B cell (primary cell): ENCODE data around the gene NOS3. TPM values are rescaled to one million over a fixed set of nuclear protein-coding genes. Genes with fewer than 3 reads are reported as not detected.

Experiments
- ATAC-seq: fragments of 200-7000 bp; cut with Tn5 transposase; one replicate; pipeline ENCODE4 v1.10.0; 2021; ENCODE audit warnings: low read depth, mild to moderate bottlenecking, moderate number of reproducible peaks, moderate library complexity
- CTCF ChIA-PET: fragments of 350-600 bp; sonication (Branson Sonifier 250); formaldehyde crosslinking; loops from one replicate; lab custom pipeline; 2021; ENCODE audit warnings: antibody characterized with exemption, inconsistent platforms; lab: Charles Lee
- POLR2A ChIA-PET: fragments of 350-600 bp; sonication (Branson Sonifier 250); formaldehyde crosslinking; loops from one replicate; lab custom pipeline; 2021; ENCODE audit warnings: antibody characterized with exemption; lab: Charles Lee
- DNase-seq: peaks from one replicate; pipeline ENCODE4 v3.0.0; 2013
- H2AFZ ChIP-seq: 2 replicates; pipeline ENCODE4 v1.6.1; 2012; ENCODE audit warnings: mild to moderate bottlenecking, low read depth, low read length; ENCODE audit not compliant: insufficient read depth, poor library complexity, severe bottlenecking
- H3K27ac ChIP-seq, 2 donors: 1 replicate in 1 of 2; 2 replicates in 1 of 2; pipeline ENCODE4 v1.5.1; 2012 to 2013; ENCODE audit warnings: low read length in 2 of 2, mild to moderate bottlenecking in 2 of 2, moderate library complexity in 1 of 2
- H3K27me3 ChIP-seq, 4 experiments: fragments of 200-600 bp in 1 of 4; sonication (generic) in 1 of 4; replicated peaks in 1 of 4; 1 replicate in 2 of 4; 2 replicates in 2 of 4; pipeline versions ENCODE4 v1.6.1 to v1.7.0; 2013 to 2016; ENCODE audit warnings: low read length in 3 of 4, mild to moderate bottlenecking in 2 of 4, mixed read lengths in 1 of 4, moderate library complexity in 1 of 4; ENCODE audit not compliant: insufficient read depth in 4 of 4, control insufficient read depth in 3 of 4; ENCODE audit errors: control extremely low read depth in 1 of 4
- H3K36me3 ChIP-seq, 2 experiments: replicated peaks in 1 of 2; 1 replicate in 1 of 2; 2 replicates in 1 of 2; pipeline versions ENCODE4 v1.6.1 to v1.7.1; 2013; ENCODE audit warnings: low read length in 1 of 2; ENCODE audit not compliant: insufficient read depth in 2 of 2, control insufficient read depth in 1 of 2; ENCODE audit errors: control extremely low read depth in 1 of 2, extremely low read depth in 1 of 2
- H3K4me1 ChIP-seq, 2 donors: fragments of 200-600 bp in 1 of 2; sonication (generic) in 1 of 2; 1 replicate in 1 of 2; 2 replicates in 1 of 2; pipeline versions ENCODE4 v1.5.1 to v1.6.1; 2013 to 2017; ENCODE audit warnings: low read length in 2 of 2; ENCODE audit not compliant: control insufficient read depth in 2 of 2, insufficient read depth in 2 of 2
- H3K4me2 ChIP-seq: replicated peaks from 2 replicates; pipeline ENCODE3; 2012; ENCODE audit warnings: mild to moderate bottlenecking, low read depth, low read length; ENCODE audit not compliant: poor library complexity, severe bottlenecking
- H3K4me3 ChIP-seq, 5 experiments: fragments of 200-600 bp in 1 of 5; sonication (generic) in 1 of 5; 1 replicate in 3 of 5; 2 replicates in 2 of 5; pipeline versions ENCODE4 v1.5.1 to v1.7.0; 2011 to 2016; ENCODE audit warnings: low read length in 4 of 5, mild to moderate bottlenecking in 4 of 5, low read depth in 2 of 5, control low read depth in 1 of 5, moderate library complexity in 1 of 5; ENCODE audit not compliant: insufficient read depth in 1 of 5; ENCODE audit errors: control extremely low read depth in 1 of 5, extremely low read depth in 1 of 5
- H3K79me2 ChIP-seq: fragments of 200-600 bp; sonication (generic); one replicate; pipeline ENCODE4 v1.6.0; 2016; ENCODE audit warnings: low read length; ENCODE audit not compliant: control insufficient read depth, insufficient read depth
- H3K9ac ChIP-seq: fragments of 200-600 bp; sonication (generic); 2 replicates; pipeline ENCODE4 v1.6.1; 2017; ENCODE audit warnings: mild to moderate bottlenecking, low read length, moderate library complexity
- H3K9me3 ChIP-seq, 3 donors: one replicate each; pipeline versions ENCODE4 v1.6.1 to v1.7.1; 2013; ENCODE audit warnings: low read length in 2 of 3; ENCODE audit not compliant: control insufficient read depth in 2 of 3, insufficient read depth in 1 of 3; ENCODE audit errors: control extremely low read depth in 1 of 3
- H4K20me1 ChIP-seq: 2 replicates; pipeline ENCODE4 v1.6.0; 2012; ENCODE audit warnings: mild to moderate bottlenecking, low read length; ENCODE audit not compliant: insufficient read depth, control insufficient read depth, poor library complexity, severe bottlenecking
- H3K27ac Mint-ChIP-seq: one replicate; pipeline ENCODE4 v1.8.0; 2021; ENCODE audit warnings: mixed read lengths
- H3K27me3 Mint-ChIP-seq: one replicate; pipeline ENCODE4 v1.8.0; 2021; ENCODE audit warnings: mixed read lengths
- H3K4me1 Mint-ChIP-seq: one replicate; pipeline ENCODE4 v1.8.0; 2021; ENCODE audit warnings: mixed read lengths
- H3K4me3 Mint-ChIP-seq: one replicate; pipeline ENCODE4 v1.8.0; 2021; ENCODE audit warnings: mixed read lengths
- H3K9me3 Mint-ChIP-seq: one replicate; pipeline ENCODE4 v1.8.0; 2022; ENCODE audit warnings: mixed read lengths; ENCODE audit not compliant: insufficient read depth
- CTCF ChIP-seq: fragments of 200-600 bp; IDR thresholded peaks from one replicate; pipeline ENCODE4 v1.8.0; 2022; ENCODE audit warnings: antibody characterized with exemption, mild to moderate bottlenecking
- EZH2 ChIP-seq: IDR thresholded peaks from 2 replicates; pipeline ENCODE4 v1.6.1; 2012; ENCODE audit warnings: borderline replicate concordance, low read depth, mild to moderate bottlenecking, moderate library complexity, low read length; ENCODE audit not compliant: insufficient read depth, poor library complexity, severe bottlenecking
- WGBS: methylation state at CpG from one replicate; pipeline ENCODE4 v1.1.5; 2013; ENCODE audit warnings: missing lambda C conversion rate; ENCODE audit not compliant: insufficient coverage; 5-methylcytosine and 5-hydroxymethylcytosine counted together
- intact Hi-C: fragments of 100-400 bp; cut with micrococcal nuclease; formaldehyde crosslinking; loops from one replicate; pipeline ENCODE4 v1.10.0; 2022
- polyA plus RNA-seq: library from polyadenylated mRNA; depleted of rRNA; stranded (reverse); fragments of >200 nt; gene quantifications from 2 replicates; pipeline ENCODE4 v1.2.3, GENCODE V29; 2012
- total RNA-seq, 2 donors: library from RNA; stranded (reverse); fragments of 120-200 nt in 1 of 2; gene quantifications; 1 replicate in 1 of 2; 2 replicates in 1 of 2; pipeline versions ENCODE4 v1.2.3 to v1.2.4, GENCODE V29; 2013 to 2022

Gene NOS3
- total and polyA plus RNA-seq, 2 donors (not counting 1 experiment from before 2014, with no cell fraction given), result 0.39 to 0.54 TPM

- peak overlapping the region in 3 of 5 experiments; percentile 60 to 74 (median 65) for H3K4me3 ChIP-seq
- 97% methylated on average over 4 of the region's 9 CpGs for WGBS
- H3K9me3 ChIP-seq, result peaks cover 0 to 30% (median 0%) of the 10 kb centered on the region in 3 donors
- H3K27me3 Mint-ChIP-seq, result peaks cover 21% of the 10 kb centered on the region
- no peak for DNase-seq
- peak overlapping the region; percentile 92 for H3K4me2 ChIP-seq
- H3K36me3 ChIP-seq, result no peaks in the 10 kb centered on the region
- H2AFZ ChIP-seq, result peak overlapping the region; percentile 83
- peaks cover 0 to 50% (median 30%) of the 10 kb centered on the region in 4 experiments for H3K27me3 ChIP-seq
- no peaks in the 10 kb centered on the region for H4K20me1 ChIP-seq
- H3K79me2 ChIP-seq, result no peaks in the 10 kb centered on the region
- no peaks in the 10 kb centered on the region for H3K9me3 Mint-ChIP-seq
- intact Hi-C loops, result loop anchor here (2.0 to 5.0 kb wide), 2 partner anchors 37 to 107 kb away; partner anchors contain the start of genes FASTK and TMUB1
- peak overlapping the region; percentile 56 for H3K27ac Mint-ChIP-seq
- H3K9ac ChIP-seq, result peak overlapping the region; percentile 66
- CTCF ChIA-PET, result interaction anchor here (0.9 to 1.9 kb wide), 6 partner anchors 8 to 43 kb away, joined by 3 to 6 read pairs (median 4); no protein-coding TSS in a partner anchor
- no peak overlapping the region for H3K27ac ChIP-seq
- H3K4me1 Mint-ChIP-seq, result peaks cover 44% of the 10 kb centered on the region
- ATAC-seq, result no peak
- POLR2A ChIA-PET, result no interaction called here
- peaks cover 37 to 42% of the 10 kb centered on the region in 2 donors for H3K4me1 ChIP-seq
- TF ChIP-seq CTCF (no peak), EZH2 (no peak)
- peak overlapping the region; percentile 76 for H3K4me3 Mint-ChIP-seq
Measured at GRCh38 chr7:150975536-150976319, 15.1 kb upstream of the NOS3 start.
